ENCODE measurements around the gene PPP1R12B.

DNA sequence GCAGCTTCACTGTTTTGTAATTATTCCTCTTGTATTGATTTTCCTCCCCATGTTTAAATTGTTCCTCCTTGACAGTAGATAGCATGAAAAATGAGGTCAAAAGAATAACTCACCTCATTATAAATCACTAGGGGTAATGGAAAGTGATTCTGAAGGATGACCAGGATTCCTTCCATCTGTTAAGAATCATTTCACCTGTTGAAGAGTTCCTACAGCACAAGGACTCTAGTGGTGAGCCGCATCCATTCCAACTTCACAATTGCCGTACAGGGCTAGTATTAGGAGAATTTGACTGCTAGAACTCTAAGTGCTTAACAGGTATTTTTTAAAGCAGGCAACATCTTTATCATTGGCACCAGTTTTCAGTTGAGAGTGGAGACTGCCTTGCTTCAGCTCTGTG, 13.7 kb downstream of the PPP1R12B start:
- TF ChIP-seq POLR2A (IDR thresholded peaks at IDR 0.05; ENCODE audit: low read depth, low read length) (no peak), POLR2AphosphoS5 (IDR thresholded peaks at IDR 0.05; ENCODE audit: low read depth, low read length) (no peak)

All from GM12892 (cell line).